Stromal cell of bone marrow (primary cell): ENCODE measurements around the gene MAZ.
"Not testable (repeated sequence)": the region's sequence is repeated elsewhere in the genome, so short reads cannot be mapped to it uniquely, and the experiment has no call there.

Source experiments
- DNase-seq: peaks from one replicate; pipeline ENCODE4 v3.0.0-alpha.2; 2012; ENCODE audit warnings: low read depth

MAZ gene

DNA sequence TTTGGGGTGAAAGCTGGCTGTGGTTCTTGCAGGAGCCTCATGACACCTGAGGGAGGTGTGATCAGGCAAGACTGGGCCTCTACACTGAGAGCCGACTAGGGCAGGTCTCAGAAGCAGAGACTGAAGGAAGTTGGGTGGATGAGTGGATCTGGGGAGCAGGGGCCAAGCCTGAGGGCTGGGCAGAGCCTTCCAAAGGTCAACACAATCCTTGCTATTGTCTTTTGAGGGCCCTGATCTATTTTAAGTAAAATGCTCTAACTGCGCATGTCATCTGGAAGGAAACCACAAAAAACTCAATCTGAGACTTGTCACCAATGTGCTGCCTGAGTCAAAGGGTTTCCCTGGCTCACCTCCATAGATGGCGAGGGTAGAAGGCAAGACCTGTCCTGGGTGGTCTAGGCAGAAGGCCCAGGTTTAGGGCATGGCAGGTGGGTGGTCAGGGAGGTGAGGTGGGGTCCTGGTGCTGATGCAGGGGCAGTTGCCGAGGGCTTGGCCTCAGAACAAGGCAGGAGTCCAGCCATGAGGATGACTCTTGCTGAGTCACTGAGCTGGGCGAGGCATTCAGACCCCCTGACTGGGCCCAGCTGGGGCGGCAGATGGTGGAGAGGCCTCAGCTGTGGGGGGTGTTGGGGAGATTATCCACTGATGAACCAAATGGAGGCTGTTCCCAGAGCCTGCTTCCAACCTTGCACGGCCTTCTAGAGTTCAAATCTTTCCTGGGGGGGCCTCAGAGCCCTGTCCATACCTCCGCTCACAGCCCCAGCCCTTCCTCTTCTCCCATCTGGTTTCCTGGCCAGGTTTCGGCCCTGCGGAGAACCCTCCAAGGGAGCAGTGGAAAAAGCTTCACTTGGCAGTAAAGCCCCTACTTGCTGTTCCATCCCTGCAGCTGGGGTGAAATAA lies 19.1 kb downstream of the MAZ start:
- peak; percentile 81 for DNase-seq

DNA sequence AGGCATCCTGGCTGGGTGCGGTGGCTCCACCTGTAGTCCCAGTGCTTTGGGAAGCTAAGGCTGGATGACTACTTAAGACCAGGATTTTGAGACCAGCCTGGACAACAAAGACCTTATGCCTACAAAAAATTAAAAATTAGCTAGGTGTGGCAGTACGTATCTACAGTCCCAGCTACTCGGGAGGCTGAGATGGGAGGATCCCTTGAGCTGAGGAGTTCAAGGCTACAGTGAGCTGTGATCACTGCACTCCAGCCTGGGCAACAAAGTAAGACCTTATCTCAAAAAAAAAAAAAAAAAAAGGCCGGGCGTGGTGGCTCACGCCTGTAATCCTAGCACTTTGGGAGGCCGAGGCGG lies 20.0 kb downstream of the MAZ start:
- DNase-seq = no peak

DNA sequence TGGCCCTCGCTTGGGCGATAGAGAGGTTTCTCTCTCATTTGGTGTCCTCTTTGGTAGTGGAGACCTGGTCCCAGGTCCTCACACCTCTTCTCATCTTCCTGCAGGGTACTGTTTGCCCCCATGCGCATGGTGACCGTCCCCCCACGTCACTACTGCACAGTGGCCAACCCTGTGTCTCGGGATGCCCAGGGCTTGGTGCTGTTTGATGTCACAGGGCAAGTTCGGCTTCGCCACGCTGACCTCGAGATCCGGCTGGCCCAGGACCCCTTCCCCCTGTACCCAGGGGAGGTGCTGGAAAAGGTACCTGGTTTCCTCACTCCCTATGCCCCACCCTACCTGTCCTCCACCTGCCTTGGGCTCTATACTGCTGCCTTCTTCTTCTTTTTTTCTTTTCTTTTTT lies 24.4 kb downstream of the MAZ start:
- DNase-seq = no peak

DNA sequence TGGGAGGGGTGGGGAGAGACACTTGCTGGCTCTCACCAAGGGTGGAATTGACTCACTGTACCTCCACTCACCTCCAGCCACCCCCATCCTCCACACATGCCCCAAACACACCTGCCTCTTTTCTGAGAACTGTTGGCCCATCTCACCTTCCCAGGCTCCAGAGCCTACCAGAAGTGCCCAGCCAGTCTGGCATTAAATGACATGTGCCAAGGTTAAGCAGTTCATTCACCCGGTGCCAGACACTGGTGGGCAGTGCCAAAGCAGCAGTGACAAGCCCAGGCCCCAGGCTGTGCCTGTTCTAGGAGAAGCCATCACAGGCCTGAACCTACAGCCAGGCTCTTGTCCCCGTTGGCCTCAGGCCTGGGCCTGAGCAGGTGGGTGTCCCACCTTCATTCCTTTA lies 25.2 kb downstream of the MAZ start:
- DNase-seq = no peak

DNA sequence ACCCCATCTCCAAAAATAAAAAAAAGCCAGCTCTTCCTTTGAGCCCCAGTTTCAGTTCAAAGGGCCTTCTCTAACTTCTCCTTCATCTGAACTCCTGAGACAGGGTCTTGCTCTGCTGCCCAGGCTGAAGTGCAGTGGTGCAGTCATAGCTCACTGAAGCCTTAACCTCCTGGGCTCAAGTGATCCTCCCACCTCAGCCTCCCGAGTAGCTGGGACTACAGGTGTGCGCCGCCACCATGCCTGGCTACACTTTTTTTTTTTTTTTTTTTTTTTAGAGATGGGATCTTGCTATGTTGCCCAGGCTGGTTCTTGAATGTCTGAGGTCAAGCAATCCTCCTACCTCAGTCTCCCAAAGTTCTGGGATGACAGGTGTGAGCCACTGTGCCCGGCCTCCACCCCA lies 26.9 kb downstream of the MAZ start:
- DNase-seq = not testable (repeated sequence)

DNA sequence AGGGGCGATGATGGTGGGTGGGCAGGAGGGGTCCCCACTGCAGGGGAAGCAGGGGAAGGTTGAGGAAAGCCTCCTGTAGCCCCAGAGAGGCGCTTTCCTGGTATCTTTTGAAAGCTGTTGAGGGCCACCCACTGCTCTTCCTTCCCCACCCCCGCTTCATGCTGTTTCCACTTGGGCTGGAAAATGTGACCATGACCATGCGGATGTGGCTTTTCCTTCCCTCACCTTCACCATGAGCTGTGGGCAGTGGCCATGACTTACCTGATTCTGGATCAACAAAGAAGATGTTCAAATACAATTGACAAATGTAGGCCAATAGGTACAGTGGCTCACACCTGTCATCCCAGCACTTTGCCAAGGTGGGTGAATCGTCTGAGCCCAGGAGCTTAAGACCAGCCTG lies 27.8 kb downstream of the MAZ start:
- no peak for DNase-seq

DNA sequence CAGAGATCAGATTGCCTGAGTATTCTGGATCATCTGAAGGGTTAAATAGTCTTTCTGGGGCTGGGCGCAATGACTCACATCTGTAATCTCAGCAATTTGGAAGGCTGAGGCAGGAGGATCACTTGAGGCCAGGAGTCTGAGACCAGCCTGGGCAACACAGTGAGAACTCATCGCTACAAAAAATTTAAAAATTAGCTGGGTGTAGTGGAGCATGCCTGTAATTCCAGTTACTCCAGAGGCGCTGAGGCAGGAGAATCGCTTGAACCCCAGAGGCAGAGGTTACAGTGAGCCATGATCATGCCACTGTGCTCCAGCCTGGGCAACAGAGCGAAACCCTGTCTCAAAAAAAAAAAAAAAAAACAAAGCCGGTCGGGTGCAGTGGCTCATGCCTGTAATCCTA lies 29.6 kb downstream of the MAZ start:
- DNase-seq = no peak

DNA sequence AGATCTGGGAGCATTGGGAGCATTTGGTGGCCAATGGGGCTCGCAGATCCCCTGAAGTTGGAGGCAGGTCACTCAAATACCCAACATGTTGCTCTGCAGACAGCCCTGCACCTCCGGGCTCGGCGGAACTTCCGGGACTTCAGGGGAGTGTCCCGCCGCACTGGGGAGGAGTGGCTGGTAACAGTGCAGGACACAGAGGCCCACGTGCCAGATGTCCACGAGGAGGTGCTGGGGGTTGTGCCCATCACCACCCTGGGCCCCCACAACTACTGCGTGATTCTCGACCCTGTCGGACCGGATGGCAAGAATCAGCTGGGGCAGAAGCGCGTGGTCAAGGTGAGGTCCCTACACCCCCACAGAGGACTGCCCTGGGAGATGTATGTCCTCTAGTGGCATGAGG lies 30.3 kb downstream of the MAZ start:
- no peak for DNase-seq

DNA sequence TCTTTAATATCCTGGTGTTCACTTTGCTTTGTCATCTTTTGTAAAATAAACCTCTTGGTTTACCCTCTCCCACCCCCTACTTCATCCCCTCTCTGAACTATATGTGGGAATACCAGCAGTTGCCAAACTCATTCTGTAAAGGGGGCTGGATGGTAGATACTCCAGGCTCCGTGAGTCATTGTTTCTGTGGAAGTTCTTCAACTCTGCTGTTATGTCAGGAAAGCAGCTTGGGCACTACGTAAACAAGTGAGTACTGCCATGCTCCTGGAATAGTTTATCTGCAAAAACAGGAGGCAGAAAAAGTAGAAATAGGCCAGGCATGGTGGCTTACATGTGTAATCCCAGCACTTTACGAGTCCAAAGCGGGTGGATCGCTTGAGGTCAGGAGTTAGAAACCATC lies 31.5 kb downstream of the MAZ start:
- no peak for DNase-seq

DNA sequence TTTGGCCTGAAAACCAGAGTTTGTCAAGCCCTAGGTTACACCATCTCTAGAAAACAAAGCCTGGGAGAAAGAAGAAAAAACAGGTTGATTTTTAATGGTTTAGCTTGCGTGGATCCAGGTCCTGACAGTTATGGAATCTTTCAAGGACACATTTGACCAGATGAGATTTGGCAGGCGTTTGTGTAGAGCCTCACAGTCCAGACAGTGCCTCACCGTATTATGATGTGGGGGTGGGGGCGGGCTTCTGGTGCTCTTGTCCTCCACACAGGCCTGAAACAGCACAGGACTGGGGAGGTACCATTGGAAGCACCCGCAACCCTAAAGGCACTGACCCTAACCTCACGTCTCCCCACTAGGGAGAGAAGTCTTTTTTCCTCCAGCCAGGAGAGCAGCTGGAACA lies 33.5 kb downstream of the MAZ start:
- DNase-seq = no peak

DNA sequence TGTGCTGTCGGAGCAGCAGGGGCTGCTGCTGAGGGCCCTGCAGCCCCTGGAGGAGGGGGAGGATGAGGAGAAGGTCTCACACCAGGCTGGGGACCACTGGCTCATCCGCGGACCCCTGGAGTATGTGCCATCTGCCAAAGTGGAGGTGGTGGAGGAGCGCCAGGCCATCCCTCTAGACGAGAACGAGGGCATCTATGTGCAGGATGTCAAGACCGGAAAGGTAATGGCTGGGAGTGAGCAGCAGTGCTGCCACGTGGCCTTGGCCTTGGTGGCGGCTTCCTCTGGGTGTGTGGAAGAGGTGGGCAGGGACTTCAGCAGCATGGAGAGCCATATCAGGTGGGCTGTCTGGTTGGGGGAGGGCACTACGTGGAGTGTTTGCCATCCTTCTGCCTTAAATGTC lies 33.9 kb downstream of the MAZ start:
- DNase-seq = no peak

DNA sequence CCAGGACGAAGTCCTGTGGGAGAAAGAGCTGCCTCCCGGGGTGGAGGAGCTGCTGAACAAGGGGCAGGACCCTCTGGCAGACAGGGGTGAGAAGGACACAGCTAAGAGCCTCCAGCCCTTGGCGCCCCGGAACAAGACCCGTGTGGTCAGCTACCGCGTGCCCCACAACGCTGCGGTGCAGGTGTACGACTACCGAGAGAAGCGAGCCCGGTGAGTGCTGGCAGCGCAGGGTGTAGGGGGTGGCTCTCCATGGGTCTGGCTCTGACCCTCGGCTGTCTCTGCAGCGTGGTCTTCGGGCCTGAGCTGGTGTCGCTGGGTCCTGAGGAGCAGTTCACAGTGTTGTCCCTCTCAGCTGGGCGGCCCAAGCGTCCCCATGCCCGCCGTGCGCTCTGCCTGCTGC lies 35.3 kb downstream of the MAZ start:
- no peak for DNase-seq

DNA sequence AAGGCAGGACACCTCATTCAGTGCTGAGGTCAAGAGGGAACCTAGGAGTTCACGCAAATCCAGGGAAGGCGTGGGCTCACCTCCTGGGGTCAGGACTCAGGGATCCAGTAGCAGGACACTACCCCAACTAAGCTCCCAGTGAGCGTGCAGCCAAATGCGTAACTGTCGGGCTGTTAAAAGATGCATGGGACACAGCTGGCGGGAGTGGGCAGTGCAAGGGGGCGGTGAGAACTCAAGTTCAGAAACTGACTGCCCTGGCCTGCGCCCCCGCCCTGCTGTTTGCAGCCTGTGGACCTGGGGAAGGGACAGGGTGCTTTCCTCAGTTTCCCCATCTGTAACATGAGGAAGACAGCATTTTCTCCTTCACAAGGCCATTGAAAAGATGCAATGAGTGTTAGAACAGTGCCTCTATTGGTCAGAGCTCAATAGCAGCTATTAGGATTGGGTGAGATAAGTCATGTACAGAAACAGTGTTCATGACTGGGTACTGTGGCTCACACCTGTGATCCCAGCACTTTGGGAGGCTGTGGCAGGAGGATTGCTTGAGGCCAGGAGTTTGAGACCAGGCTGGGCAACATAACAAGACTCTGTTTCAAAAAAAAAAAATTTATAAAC lies 36.5 kb downstream of the MAZ start:
- no peak for DNase-seq

DNA sequence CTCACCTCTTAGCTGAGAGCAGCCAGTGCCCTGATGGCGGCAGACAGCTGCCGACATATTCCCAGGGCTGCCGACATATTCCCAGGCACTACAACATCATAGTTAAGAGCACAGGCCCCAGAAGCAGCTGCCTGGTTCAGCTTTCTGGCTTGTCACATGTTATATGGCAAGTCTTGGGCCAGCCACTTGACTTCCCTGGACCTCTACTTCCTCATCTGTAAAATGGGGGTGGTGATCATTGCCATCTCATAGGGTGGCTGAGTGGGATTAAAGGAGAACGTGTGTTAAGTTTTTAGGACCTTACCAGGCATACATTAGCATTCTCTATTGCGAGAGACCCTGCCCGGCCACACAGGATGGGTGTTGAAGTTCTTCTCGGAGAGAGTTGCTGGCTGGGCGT lies 37.6 kb downstream of the MAZ start:
- DNase-seq = no peak

DNA sequence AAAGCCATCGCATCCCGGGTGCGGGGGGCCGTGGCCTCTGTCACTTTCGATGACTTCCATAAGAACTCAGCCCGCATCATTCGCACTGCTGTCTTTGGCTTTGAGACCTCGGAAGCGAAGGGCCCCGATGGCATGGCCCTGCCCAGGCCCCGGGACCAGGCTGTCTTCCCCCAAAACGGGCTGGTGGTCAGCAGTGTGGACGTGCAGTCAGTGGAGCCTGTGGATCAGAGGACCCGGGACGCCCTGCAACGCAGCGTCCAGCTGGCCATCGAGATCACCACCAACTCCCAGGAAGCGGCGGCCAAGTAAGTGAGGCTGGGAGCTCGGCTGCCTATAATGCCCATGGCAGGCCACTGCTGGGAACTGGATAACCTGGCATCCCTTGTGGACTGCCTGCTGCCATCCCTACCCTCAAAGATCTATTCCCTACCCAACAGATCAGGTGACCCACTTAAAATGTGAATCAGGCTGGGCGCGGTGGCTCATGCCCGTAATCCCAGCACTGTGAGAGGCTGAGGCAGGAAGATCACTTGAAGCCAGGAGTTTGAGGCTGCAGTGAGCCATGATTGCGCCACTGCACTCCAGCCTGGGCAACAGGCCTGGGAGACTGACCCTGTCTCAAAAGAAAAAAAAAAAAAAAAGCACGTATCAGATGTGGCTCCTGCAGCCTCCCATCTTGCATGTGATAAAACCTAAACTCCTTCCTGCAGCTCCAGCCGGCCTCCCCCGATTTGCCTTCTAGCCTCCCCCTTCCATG lies 38.4 kb downstream of the MAZ start:
- DNase-seq = no peak

DNA sequence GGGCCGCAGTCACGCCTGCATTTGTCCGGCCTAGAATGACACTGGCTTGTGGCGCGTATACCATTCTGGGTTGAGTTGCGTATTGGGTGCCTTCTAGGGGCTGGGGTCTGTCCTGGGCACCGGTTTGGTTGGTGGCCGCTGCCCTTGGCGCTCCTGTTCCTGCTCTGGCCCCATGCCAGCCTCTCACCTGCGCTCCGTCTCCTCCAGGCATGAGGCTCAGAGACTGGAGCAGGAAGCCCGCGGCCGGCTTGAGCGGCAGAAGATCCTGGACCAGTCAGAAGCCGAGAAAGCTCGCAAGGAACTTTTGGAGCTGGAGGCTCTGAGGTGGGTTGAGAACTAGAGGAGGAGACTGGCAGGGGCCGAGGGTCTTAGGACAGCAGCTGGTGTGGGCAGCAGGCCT lies 39.3 kb downstream of the MAZ start:
- DNase-seq = no peak

DNA sequence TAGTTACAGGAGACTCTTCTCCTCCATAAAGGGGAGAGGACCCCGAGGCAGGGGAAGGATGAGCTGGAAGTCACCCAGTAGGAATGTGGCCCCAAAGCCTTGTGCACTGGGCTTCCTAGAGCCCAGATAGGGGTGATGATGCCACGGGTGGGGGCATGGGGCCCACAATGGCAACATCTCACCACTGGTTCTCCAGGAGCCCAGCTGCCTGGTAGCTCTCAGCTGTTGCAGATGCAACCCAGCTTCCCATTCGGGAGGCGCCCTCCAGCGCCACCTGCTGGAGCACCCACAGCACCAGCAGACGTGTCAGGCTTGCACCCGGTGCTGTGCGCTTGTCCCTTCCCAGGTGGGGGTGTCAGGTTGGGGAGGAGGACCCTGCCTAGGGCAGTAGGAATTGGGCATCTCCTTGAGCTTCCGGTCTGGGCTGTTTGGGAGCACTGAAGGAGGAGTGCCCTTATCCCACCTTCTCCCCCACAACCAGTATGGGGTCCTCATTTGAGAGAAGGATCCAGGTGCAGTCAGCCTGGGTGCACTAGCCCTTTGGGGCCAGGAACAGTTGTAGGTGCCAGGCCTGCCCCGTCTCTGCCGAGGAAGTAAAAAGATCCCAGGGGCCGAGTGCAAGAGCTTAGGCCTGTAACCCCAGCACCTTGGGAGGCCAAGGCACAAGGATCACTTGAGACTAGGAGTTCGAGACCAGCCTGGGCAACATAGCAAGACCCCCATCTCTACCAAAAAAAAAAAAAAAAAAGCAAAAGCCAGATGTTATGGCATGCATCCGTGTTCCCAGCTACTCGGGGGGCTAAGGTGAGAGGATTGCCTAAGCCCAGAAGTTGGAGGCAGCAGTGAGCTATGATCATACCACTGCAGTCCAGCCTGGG lies 42.3 kb downstream of the MAZ start:
- DNase-seq = peak; percentile 28

DNA sequence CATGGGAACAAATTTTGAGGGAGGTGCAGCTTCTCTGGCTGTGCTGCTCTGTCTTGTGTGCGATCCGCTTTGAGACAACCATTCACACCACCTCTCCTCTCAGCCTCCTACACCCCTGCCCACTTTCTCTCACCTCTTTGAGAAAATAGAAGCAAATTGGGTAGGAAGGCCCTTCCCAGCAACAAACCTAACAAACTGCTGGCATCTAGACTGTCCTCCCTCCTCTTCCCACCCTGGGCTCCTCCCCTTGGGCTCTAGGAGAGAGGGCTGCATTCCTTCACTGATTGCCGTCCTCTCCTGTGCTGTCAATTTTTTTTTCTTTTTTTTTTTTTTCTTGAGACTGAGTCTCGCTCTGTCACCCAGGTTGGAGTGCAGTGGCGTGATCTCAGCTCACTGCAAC lies 43.2 kb downstream of the MAZ start:
- DNase-seq = no peak

DNA sequence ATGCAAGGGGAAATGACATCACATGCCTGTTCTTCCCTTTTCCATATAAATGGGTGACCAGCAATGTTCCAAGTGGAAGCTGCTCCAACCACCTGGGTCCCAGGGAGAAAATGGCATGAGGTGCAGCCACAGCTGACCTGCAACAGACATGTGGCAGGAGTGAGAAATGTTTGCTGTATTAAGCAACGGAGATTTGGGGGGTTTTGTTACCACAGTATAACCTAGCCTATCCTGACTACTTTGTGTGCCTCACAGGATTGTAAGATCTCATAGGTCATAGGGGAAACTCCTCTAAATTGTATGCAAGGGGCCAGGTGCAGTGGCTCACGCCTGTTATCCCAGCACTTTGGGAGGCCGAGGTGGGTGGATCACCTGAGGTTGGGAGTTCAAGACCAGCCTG lies 44.7 kb downstream of the MAZ start:
- DNase-seq = no peak

DNA sequence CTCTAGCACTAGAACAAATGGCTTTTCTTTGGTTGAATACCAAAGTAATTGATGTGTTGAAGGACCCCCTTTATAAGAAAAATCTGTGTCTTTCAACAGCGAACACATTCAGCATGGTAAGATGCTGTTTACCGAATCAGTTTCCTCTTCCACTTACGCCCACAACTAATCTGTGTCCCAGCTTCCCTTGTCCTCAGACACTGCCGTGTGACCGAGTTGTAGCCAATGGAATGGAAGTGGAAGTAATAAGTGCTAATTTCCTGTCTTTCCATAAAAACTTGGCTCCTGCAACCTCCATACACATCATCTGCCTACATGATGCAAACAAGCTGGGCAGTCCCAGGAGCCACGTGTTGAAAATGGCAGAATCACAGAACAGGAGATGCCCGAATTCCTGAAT lies 46.3 kb downstream of the MAZ start:
- peak; percentile 23 for DNase-seq

DNA sequence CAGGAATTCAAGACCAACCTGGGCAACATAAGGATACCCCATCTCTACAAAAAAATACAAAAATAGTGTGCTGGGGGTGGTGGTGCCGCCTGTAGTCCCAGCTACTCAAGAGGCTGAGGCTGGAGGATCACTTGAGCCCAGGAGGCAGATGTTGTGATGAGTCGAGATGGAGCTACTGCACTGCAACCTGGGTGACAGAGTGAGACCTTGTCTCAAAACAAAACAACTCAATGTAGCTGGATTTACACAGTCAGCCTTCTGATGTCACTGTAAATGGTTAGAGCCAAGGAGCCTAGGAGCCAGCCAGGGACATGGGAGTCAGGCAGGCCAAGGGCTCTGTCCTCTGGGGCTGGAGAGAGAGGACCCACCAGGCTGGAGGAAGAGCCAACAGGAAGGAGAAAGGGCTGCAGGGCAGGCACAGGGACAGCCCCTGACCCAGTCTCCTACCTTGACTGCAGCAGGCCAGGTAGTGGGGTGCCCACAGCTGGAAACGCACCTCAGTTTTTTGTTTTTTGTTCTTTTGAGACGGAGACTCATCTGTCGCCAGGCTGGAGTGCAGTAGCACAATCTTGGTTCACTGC lies 48.3 kb downstream of the MAZ start:
- no peak for DNase-seq
